GM23338 (cell line): ENCODE data around the gene GAB1. TPM values are rescaled to one million over a fixed set of nuclear protein-coding genes. Genes with fewer than 3 reads are reported as not detected.

Source experiments
- ATAC-seq: fragments of 200-7000 bp; cut with Tn5 transposase; 3 replicates; pipeline ENCODE4 v1.9.1; 2020
- DNase-seq: peaks from one replicate; pipeline ENCODE4 v3.0.0-alpha.2; 2015; ENCODE audit warnings: low spot score
- H2AFZ ChIP-seq: fragments of 200-600 bp; sonication (generic); 2 replicates; pipeline ENCODE4 v1.8.0; 2016; ENCODE audit warnings: antibody characterized with exemption, mild to moderate bottlenecking, moderate library complexity
- H3F3A ChIP-seq: fragments of 200-600 bp; sonication (generic); replicated peaks from 2 replicates; pipeline ENCODE4 v1.8.0; 2017; ENCODE audit warnings: antibody characterized with exemption, mixed run types, low read depth
- H3K27ac ChIP-seq: fragments of 200-600 bp; sonication (generic); 2 replicates; pipeline ENCODE4 v1.6.1; 2016; ENCODE audit warnings: low read depth
- H3K27me3 ChIP-seq: fragments of 200-600 bp; sonication (generic); 2 replicates; pipeline ENCODE4 v1.8.0; 2016; ENCODE audit warnings: mild to moderate bottlenecking, mixed run types, moderate library complexity; ENCODE audit not compliant: insufficient read depth
- H3K36me3 ChIP-seq: fragments of 200-600 bp; sonication (generic); 2 replicates; pipeline ENCODE4 v1.8.0; 2016; ENCODE audit warnings: mild to moderate bottlenecking; ENCODE audit not compliant: insufficient read depth
- H3K4me1 ChIP-seq: fragments of 200-600 bp; sonication (generic); 2 replicates; pipeline ENCODE4 v1.8.0; 2016; ENCODE audit warnings: mild to moderate bottlenecking, moderate library complexity; ENCODE audit not compliant: insufficient read depth
- H3K4me2 ChIP-seq: fragments of 200-600 bp; sonication (generic); 2 replicates; pipeline ENCODE4 v1.7.1; 2017; ENCODE audit warnings: mixed run types
- H3K4me3 ChIP-seq: fragments of 200-600 bp; sonication (generic); 2 replicates; pipeline ENCODE4 v1.6.1; 2016; ENCODE audit warnings: mixed run types
- H3K79me2 ChIP-seq: fragments of 200-600 bp; sonication (generic); replicated peaks from 2 replicates; pipeline ENCODE4 v1.8.0; 2017; ENCODE audit warnings: mild to moderate bottlenecking; ENCODE audit not compliant: insufficient read depth
- H3K9me2 ChIP-seq: fragments of 200-600 bp; sonication (generic); 2 replicates; pipeline ENCODE4 v1.8.0; 2017; ENCODE audit not compliant: insufficient read depth
- H4K20me1 ChIP-seq: fragments of 200-600 bp; sonication (generic); replicated peaks from 2 replicates; pipeline ENCODE4 v1.8.0; 2017; ENCODE audit warnings: mild to moderate bottlenecking; ENCODE audit not compliant: insufficient read depth
- H3K27ac Mint-ChIP-seq: 2 replicates; pipeline ENCODE4 v1.8.0; 2020; ENCODE audit warnings: inconsistent platforms, mild to moderate bottlenecking, moderate library complexity, mixed read lengths
- H3K27me3 Mint-ChIP-seq: 3 replicates; pipeline ENCODE4 v1.8.0; 2022; ENCODE audit warnings: low read depth, mild to moderate bottlenecking, moderate library complexity, mixed read lengths, inconsistent platforms; ENCODE audit not compliant: insufficient read depth, poor library complexity
- H3K36me3 Mint-ChIP-seq: 3 replicates; pipeline ENCODE4 v1.8.0; 2021; ENCODE audit warnings: low read depth, mild to moderate bottlenecking, inconsistent platforms, moderate library complexity, mixed read lengths
- H3K4me1 Mint-ChIP-seq: 3 replicates; pipeline ENCODE4 v1.8.0; 2020; ENCODE audit warnings: mild to moderate bottlenecking, inconsistent platforms, mixed read lengths
- H3K4me3 Mint-ChIP-seq: 3 replicates; pipeline ENCODE4 v1.8.0; 2021; ENCODE audit warnings: moderate library complexity, mild to moderate bottlenecking, inconsistent platforms, mixed read lengths
- H3K9me3 Mint-ChIP-seq: 3 replicates; pipeline ENCODE4 v1.8.0; 2020; ENCODE audit warnings: moderate library complexity, mild to moderate bottlenecking, inconsistent platforms, mixed read lengths
- CREB1 ChIP-seq: fragments of 250-450 bp; sonication (Bioruptor Pico); IDR thresholded peaks from 2 replicates; pipeline ENCODE4 v1.5.0; 2020; ENCODE audit warnings: low read depth, mild to moderate bottlenecking, moderate library complexity
- JUNB ChIP-seq: IDR thresholded peaks from one replicate; pipeline ENCODE4 v1.6.1; 2016; ENCODE audit warnings: antibody characterized with exemption; ENCODE audit not compliant: unreplicated experiment
- NANOG ChIP-seq: IDR thresholded peaks from 2 replicates; pipeline ENCODE4 v1.6.1; 2016; ENCODE audit warnings: antibody characterized with exemption, borderline replicate concordance
- POLR2AphosphoS5 ChIP-seq: IDR thresholded peaks from 2 replicates; pipeline ENCODE4 v1.6.1; 2016; ENCODE audit warnings: antibody characterized with exemption, low read depth
- STAT1 ChIP-seq: IDR thresholded peaks from one replicate; pipeline ENCODE4 v1.6.1; 2016; ENCODE audit warnings: antibody characterized with exemption; ENCODE audit not compliant: unreplicated experiment
- ZNF114 ChIP-seq: fragments of 250-450 bp; sonication (Bioruptor Pico); IDR thresholded peaks from 2 replicates; pipeline ENCODE4 v1.5.0; 2020; ENCODE audit warnings: mild to moderate bottlenecking, moderate library complexity
- ZNF331 ChIP-seq: fragments of 250-450 bp; sonication (Bioruptor Pico); IDR thresholded peaks from 2 replicates; pipeline ENCODE4 v1.5.0; 2020; ENCODE audit warnings: low read depth, mild to moderate bottlenecking, moderate library complexity
- polyA plus RNA-seq: library from polyadenylated mRNA; unstranded; fragments of >200 nt; fragmentation: Nextera tagmentation; extraction: Ambion mirVana; gene quantifications from 2 replicates; pipeline ENCODE4 v1.2.1, GENCODE V29; 2016
- total RNA-seq: library from RNA; depleted of rRNA; stranded (reverse); fragments of >200 nt; shearing (Covaris generic); gene quantifications from 2 replicates; pipeline ENCODE4 v1.2.3, GENCODE V29; 2014
- TF ChIP-seq, protein P1 (sequence below): IDR thresholded peaks from one replicate; pipeline ENCODE4 v1.6.1; 2018; ENCODE audit warnings: antibody characterized with exemption; ENCODE audit not compliant: unreplicated experiment
- TF ChIP-seq, protein P2 (sequence below), 2 experiments: fragments of 200-600 bp in 1 of 2; sonication (generic) in 1 of 2; conservative IDR thresholded peaks; 2 replicates each; pipeline versions ENCODE4 v1.5.1 to v1.6.1; 2016 to 2017; ENCODE audit warnings: antibody characterized with exemption in 2 of 2, low read depth in 2 of 2, mild to moderate bottlenecking in 2 of 2, moderate library complexity in 1 of 2
- TF ChIP-seq, protein P3 (sequence below): IDR thresholded peaks from 2 replicates; pipeline ENCODE4 v1.6.1; 2016; ENCODE audit warnings: antibody characterized with exemption

Gene GAB1
- total and polyA plus RNA-seq, 2 experiments from 2014 or later, result 4.0 to 18.4 TPM

DNA sequence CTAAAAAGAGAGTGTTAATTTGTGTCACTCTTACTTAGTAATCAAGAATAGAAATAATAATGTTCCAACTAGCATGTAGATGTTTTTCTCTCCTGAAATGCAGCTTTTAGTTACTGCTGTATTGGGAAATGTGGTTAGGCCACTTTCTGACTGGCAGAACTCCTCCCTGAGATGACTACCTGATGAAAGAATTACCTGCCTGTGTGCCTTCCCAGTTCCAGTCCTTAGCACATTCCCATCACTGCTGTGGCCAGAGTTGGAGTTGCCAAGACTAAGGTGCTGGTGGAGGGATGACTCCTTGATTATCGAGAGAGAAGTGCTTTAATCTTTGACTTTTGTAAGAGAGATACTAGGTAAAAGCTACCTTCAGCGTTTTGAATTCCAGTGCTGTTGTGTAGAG lies 9.5 kb downstream of the GAB1 start (continued):
- TF ChIP-seq POLR2AphosphoS5, result no peak
- TF ChIP-seq ZNF114, result no peak
- TF ChIP-seq, protein P1, sequence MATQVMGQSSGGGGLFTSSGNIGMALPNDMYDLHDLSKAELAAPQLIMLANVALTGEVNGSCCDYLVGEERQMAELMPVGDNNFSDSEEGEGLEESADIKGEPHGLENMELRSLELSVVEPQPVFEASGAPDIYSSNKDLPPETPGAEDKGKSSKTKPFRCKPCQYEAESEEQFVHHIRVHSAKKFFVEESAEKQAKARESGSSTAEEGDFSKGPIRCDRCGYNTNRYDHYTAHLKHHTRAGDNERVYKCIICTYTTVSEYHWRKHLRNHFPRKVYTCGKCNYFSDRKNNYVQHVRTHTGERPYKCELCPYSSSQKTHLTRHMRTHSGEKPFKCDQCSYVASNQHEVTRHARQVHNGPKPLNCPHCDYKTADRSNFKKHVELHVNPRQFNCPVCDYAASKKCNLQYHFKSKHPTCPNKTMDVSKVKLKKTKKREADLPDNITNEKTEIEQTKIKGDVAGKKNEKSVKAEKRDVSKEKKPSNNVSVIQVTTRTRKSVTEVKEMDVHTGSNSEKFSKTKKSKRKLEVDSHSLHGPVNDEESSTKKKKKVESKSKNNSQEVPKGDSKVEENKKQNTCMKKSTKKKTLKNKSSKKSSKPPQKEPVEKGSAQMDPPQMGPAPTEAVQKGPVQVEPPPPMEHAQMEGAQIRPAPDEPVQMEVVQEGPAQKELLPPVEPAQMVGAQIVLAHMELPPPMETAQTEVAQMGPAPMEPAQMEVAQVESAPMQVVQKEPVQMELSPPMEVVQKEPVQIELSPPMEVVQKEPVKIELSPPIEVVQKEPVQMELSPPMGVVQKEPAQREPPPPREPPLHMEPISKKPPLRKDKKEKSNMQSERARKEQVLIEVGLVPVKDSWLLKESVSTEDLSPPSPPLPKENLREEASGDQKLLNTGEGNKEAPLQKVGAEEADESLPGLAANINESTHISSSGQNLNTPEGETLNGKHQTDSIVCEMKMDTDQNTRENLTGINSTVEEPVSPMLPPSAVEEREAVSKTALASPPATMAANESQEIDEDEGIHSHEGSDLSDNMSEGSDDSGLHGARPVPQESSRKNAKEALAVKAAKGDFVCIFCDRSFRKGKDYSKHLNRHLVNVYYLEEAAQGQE, result no peak
- TF ChIP-seq, protein P2, sequence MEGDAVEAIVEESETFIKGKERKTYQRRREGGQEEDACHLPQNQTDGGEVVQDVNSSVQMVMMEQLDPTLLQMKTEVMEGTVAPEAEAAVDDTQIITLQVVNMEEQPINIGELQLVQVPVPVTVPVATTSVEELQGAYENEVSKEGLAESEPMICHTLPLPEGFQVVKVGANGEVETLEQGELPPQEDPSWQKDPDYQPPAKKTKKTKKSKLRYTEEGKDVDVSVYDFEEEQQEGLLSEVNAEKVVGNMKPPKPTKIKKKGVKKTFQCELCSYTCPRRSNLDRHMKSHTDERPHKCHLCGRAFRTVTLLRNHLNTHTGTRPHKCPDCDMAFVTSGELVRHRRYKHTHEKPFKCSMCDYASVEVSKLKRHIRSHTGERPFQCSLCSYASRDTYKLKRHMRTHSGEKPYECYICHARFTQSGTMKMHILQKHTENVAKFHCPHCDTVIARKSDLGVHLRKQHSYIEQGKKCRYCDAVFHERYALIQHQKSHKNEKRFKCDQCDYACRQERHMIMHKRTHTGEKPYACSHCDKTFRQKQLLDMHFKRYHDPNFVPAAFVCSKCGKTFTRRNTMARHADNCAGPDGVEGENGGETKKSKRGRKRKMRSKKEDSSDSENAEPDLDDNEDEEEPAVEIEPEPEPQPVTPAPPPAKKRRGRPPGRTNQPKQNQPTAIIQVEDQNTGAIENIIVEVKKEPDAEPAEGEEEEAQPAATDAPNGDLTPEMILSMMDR (conservative IDR thresholded peaks at IDR 0.05; ENCODE audit: low read depth in 2 of 2), result no peak
- no peak for TF ChIP-seq NANOG

DNA sequence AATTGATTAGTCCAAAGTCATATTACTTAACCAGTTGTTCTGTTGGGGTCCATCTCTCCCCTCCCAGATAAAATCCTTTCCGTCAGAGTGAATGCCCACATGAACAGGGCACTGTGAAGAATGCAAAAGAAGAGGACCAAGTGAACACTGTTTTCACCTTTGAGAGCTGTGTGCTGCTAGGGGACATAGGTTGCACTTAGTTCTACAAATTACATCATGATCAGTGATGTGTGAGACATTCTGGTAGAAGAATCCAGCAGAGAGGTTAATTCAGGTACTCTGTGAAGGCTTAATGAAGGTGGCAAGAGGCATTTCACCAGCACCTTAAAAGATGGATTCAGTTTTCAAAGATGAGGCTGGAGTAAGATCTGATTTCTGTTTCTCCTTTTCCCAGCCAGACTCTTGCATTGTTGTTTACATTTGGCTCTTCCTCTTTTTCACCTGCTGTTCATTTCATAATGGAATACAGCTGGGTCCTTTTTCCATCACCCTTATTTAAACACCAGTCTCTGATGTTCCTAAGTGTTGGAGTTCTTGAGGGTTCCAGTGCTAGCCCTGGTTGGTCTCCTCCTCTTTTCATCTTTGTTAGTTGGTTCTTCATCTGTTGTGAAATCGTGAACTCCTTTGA lies 10.9 kb downstream of the GAB1 start:
- peaks cover 59% of the 10 kb centered on the region for H3K4me1 Mint-ChIP-seq
- Histone ChIP-seq H3K9me2 (no peaks in the 10 kb centered on the region), H3K79me2 (peaks cover 57% of the 10 kb centered on the region), H3K27me3 (no peaks in the 10 kb centered on the region), H4K20me1 (no peaks in the 10 kb centered on the region; the same call in 1 of the 2 replicates), H3K4me1 (peaks cover 43% of the 10 kb centered on the region), H3K4me2 (no peak overlapping the region), H2AFZ (no peak overlapping the region), H3K36me3 (no peaks in the 10 kb centered on the region), H3K4me3 (no peak overlapping the region), H3K27ac (no peak overlapping the region), H3F3A (no peaks in the 10 kb centered on the region)
- no peak overlapping the region for H3K27ac Mint-ChIP-seq
- ATAC-seq, result no peak
- no peaks in the 10 kb centered on the region for H3K9me3 Mint-ChIP-seq
- no peak for DNase-seq
- no peak overlapping the region for H3K4me3 Mint-ChIP-seq
- H3K27me3 Mint-ChIP-seq, result peaks cover 3% of the 10 kb centered on the region
- no peaks in the 10 kb centered on the region for H3K36me3 Mint-ChIP-seq
- TF ChIP-seq CREB1 (CRISPR knock-in tag), result no peak
- TF ChIP-seq NANOG, result no peak
- TF ChIP-seq, protein P3, sequence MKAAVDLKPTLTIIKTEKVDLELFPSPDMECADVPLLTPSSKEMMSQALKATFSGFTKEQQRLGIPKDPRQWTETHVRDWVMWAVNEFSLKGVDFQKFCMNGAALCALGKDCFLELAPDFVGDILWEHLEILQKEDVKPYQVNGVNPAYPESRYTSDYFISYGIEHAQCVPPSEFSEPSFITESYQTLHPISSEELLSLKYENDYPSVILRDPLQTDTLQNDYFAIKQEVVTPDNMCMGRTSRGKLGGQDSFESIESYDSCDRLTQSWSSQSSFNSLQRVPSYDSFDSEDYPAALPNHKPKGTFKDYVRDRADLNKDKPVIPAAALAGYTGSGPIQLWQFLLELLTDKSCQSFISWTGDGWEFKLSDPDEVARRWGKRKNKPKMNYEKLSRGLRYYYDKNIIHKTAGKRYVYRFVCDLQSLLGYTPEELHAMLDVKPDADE, result no peak
- no peak for TF ChIP-seq STAT1
- TF ChIP-seq ZNF331 (CRISPR knock-in tag), result no peak
- TF ChIP-seq JUNB, result no peak
- no peak for TF ChIP-seq ZNF114
- TF ChIP-seq, protein P1, result no peak
